Stromal cell of bone marrow (primary cell): ENCODE data around the gene TLE5.
"Not testable (repeated sequence)": the region's sequence is repeated elsewhere in the genome, so short reads cannot be mapped to it uniquely, and the experiment has no call there.

Experiments
- DNase-seq: peaks from one replicate; pipeline ENCODE4 v3.0.0-alpha.2; 2012; ENCODE audit warnings: low read depth

Gene TLE5

GRCh38 chr19:3061182-3062161, 823 bp downstream of the TLE5 start:
- DNase-seq, result no peak

GRCh38 chr19:3060857-3061181, 1.5 kb downstream of the TLE5 start:
- DNase-seq, result no peak

- DNase-seq, result no peak
Observed at GRCh38 chr19:3059653-3060052, 2.6 kb downstream of the TLE5 start.

GRCh38 chr19:3058821-3059314, 3.4 kb downstream of the TLE5 start:
- DNase-seq, result no peak

GRCh38 chr19:3058009-3058820, 4.1 kb downstream of the TLE5 start:
- no peak for DNase-seq

GRCh38 chr19:3057275-3057714, 5.0 kb downstream of the TLE5 start:
- no peak for DNase-seq

GRCh38 chr19:3056417-3057088, 5.7 kb downstream of the TLE5 start:
- DNase-seq, result no peak

GRCh38 chr19:3055741-3056416, 6.4 kb downstream of the TLE5 start:
- no peak for DNase-seq

- no peak for DNase-seq
Observed at GRCh38 chr19:3054972-3055740, 7.1 kb downstream of the TLE5 start.

- no peak for DNase-seq
Observed at GRCh38 chr19:3054265-3054971, 7.9 kb downstream of the TLE5 start.

GRCh38 chr19:3053780-3054179, 8.5 kb downstream of the TLE5 start:
- no peak for DNase-seq

GRCh38 chr19:3053218-3053621, 9.1 kb downstream of the TLE5 start:
- no peak for DNase-seq

- not testable (repeated sequence) for DNase-seq
Observed at GRCh38 chr19:3050016-3050415, 12.3 kb downstream of the TLE5 start.

GRCh38 chr19:3049089-3049488, 13.2 kb downstream of the TLE5 start:
- no peak for DNase-seq

GRCh38 chr19:3048190-3048533, 14.1 kb downstream of the TLE5 start:
- no peak for DNase-seq

GRCh38 chr19:3047496-3048189, 14.7 kb downstream of the TLE5 start:
- DNase-seq, result peak; percentile 54

GRCh38 chr19:3046698-3047495, 15.4 kb downstream of the TLE5 start:
- DNase-seq, result no peak

- no peak for DNase-seq
Observed at GRCh38 chr19:3045885-3046697, 16.2 kb downstream of the TLE5 start.
